Calu3 (cell line): Measurements from ENCODE around the gene IFNA16. TPM values are rescaled to one million over a fixed set of nuclear protein-coding genes. Genes with fewer than 3 reads are reported as not detected.
"Not testable (repeated sequence)": the region's sequence is repeated elsewhere in the genome, so short reads cannot be mapped to it uniquely, and the experiment has no call there.

Experiments
- BruUV-seq: library from RNA; stranded (reverse); fragments of 400-500 nt; replicated peaks from 2 replicates; lab custom pipeline; 2021; lab: Mats Ljungman, UMichigan
- CTCF ChIA-PET: fragments of 300-600 bp; sonication (Branson Sonifier 250); formaldehyde crosslinking; loops from one replicate; lab custom pipeline; 2022; ENCODE audit warnings: antibody characterized with exemption; lab: Charles Lee
- DNase-seq: peaks from one replicate; pipeline ENCODE4 v3.0.0; 2022
- H3K27ac Mint-ChIP-seq: one replicate; pipeline ENCODE4 v1.8.0; 2022; ENCODE audit warnings: mixed read lengths; ENCODE audit not compliant: unreplicated experiment
- H3K27me3 Mint-ChIP-seq: one replicate; pipeline ENCODE4 v1.8.0; 2022; ENCODE audit warnings: mixed read lengths; ENCODE audit not compliant: unreplicated experiment
- H3K36me3 Mint-ChIP-seq: one replicate; pipeline ENCODE4 v1.8.0; 2022; ENCODE audit warnings: mild to moderate bottlenecking, moderate library complexity, mixed read lengths; ENCODE audit not compliant: insufficient read depth, unreplicated experiment
- H3K4me1 Mint-ChIP-seq: one replicate; pipeline ENCODE4 v1.8.0; 2022; ENCODE audit warnings: mild to moderate bottlenecking, low read depth, mixed read lengths; ENCODE audit not compliant: unreplicated experiment
- H3K4me3 Mint-ChIP-seq: one replicate; pipeline ENCODE4 v1.8.0; 2022; ENCODE audit warnings: mild to moderate bottlenecking, low read depth, moderate library complexity, mixed read lengths; ENCODE audit not compliant: unreplicated experiment
- H3K9me3 Mint-ChIP-seq: one replicate; pipeline ENCODE4 v1.8.0; 2022; ENCODE audit warnings: low read depth, mixed read lengths; ENCODE audit not compliant: unreplicated experiment
- intact Hi-C: fragments of 100-400 bp; cut with micrococcal nuclease; formaldehyde crosslinking; loops from one replicate; pipeline ENCODE4 v1.10.0; 2022; ENCODE audit not compliant: unreplicated experiment
- total RNA-seq: library from RNA; stranded (reverse); gene quantifications from 2 replicates; pipeline ENCODE4 v1.2.3, GENCODE V29; 2022
- TF ChIP-seq, protein P1 (sequence below): fragments of 200-600 bp; IDR thresholded peaks from one replicate; pipeline ENCODE4 v1.8.0; 2022; ENCODE audit warnings: antibody characterized with exemption; ENCODE audit not compliant: unreplicated experiment

The IFNA16 gene
- total RNA-seq, 1 experiment from 2014 or later = not detected

DNA sequence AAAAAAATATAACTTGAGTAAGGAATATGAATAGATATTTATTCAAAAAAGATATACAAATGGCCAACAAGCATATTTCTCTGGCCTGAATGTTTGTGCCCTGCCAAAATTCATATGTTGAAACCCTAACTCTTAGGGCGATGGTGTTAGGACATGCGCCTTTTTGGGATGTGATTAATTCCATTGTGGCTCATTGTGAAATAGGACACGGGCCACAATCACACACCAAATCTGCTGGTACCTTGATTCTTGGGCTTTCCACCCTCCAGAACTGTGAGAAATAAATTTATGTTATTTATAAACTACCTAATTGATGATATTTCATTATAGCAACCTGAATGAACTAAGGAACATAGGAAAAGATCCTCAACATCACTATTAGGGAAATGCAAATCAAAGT lies 45.0 kb downstream of the IFNA16 start:
- TF ChIP-seq, protein P1, sequence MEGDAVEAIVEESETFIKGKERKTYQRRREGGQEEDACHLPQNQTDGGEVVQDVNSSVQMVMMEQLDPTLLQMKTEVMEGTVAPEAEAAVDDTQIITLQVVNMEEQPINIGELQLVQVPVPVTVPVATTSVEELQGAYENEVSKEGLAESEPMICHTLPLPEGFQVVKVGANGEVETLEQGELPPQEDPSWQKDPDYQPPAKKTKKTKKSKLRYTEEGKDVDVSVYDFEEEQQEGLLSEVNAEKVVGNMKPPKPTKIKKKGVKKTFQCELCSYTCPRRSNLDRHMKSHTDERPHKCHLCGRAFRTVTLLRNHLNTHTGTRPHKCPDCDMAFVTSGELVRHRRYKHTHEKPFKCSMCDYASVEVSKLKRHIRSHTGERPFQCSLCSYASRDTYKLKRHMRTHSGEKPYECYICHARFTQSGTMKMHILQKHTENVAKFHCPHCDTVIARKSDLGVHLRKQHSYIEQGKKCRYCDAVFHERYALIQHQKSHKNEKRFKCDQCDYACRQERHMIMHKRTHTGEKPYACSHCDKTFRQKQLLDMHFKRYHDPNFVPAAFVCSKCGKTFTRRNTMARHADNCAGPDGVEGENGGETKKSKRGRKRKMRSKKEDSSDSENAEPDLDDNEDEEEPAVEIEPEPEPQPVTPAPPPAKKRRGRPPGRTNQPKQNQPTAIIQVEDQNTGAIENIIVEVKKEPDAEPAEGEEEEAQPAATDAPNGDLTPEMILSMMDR = no peak
- DNase-seq = no peak
- Mint-ChIP-seq H3K4me1 (no peaks in the 10 kb centered on the region), H3K9me3 (no peaks in the 10 kb centered on the region), H3K36me3 (no peaks in the 10 kb centered on the region), H3K4me3 (no peak overlapping the region), H3K27me3 (peaks cover 7% of the 10 kb centered on the region), H3K27ac (no peak overlapping the region)
- BruUV-seq = no TSS peak
- CTCF ChIA-PET = no interaction called here
- intact Hi-C loops = no loop called here

DNA sequence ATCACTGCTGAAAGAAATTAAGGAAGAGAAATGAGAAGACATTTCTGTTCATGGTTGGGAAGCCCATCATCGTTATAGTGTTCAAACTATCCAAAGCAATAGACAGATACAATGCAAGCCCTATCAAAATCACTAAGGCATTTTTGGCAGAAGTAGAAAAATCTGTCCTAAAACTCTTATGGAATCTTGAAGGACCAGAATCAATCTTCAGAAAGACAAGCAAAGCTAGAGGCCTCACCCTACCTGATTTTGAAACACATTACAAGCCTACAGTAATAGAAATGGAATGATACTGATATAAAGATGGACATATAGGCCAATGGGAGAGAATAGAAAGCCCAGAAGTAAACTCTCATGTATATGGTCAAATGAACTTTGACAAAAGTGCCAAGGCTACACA lies 45.8 kb downstream of the IFNA16 start:
- BruUV-seq = no TSS peak
- H3K27me3 Mint-ChIP-seq = no peaks in the 10 kb centered on the region

DNA sequence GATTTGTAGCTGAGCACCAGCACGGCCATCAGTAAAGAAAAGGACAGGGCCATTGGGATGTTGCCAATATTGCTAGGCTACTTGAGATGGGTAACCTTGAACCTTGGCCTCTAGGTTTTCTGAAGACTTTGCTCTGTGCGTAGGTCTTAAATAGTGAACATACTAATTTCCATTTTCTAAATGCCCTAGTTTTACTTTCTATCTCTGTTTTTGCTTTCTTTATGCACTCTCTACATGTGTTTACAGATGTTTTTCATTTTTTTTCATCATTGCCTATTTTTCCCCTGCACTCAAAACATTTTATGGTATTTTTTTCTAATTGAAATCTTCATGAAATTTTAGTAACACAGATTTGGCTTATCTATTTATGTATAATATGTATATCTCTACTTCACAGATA lies 50.6 kb downstream of the IFNA16 start, which contains the start of gene IFNA21:
TSS of gene IFNA21 (minus strand) at position 101 of the 400 bp plus-strand sequence. CDS start at position 53, 48 bp downstream.
- H3K9me3 Mint-ChIP-seq, H3K36me3 Mint-ChIP-seq, DNase-seq, H3K4me3 Mint-ChIP-seq, intact Hi-C loops, H3K27me3 Mint-ChIP-seq, BruUV-seq, H3K4me1 Mint-ChIP-seq, H3K27ac Mint-ChIP-seq, CTCF ChIA-PET: not testable (repeated sequence)

More for the DNA sequence above, 45.8 kb downstream of the IFNA16 start:
- no peak for DNase-seq
- no peaks in the 10 kb centered on the region for H3K36me3 Mint-ChIP-seq
- no peaks in the 10 kb centered on the region for H3K9me3 Mint-ChIP-seq
- no peaks in the 10 kb centered on the region for H3K4me1 Mint-ChIP-seq
- TF ChIP-seq, protein P1 = no peak
- no peak overlapping the region for H3K4me3 Mint-ChIP-seq
- intact Hi-C loops = no loop called here
- no peak overlapping the region for H3K27ac Mint-ChIP-seq
- CTCF ChIA-PET = no interaction called here

Other genes starting within 250 kb of the IFNA16 start
- 0.07 and 0.10 TPM in 2 replicates for gene HACD4, start 185.7 kb downstream of the IFNA16 start, total RNA-seq
- gene IFNB1, start 139.4 kb downstream of the IFNA16 start, total RNA-seq = 0.42 and 0.61 TPM in 2 replicates
- gene IFNW1, start 75.5 kb downstream of the IFNA16 start, total RNA-seq = not detected in 2 replicates
- gene IFNA21, start 50.7 kb downstream of the IFNA16 start, total RNA-seq = not detected in 2 replicates
- not detected in 2 replicates for gene IFNA4, start 29.7 kb downstream of the IFNA16 start, total RNA-seq
- not detected in 2 replicates for gene IFNA7, start 15.1 kb downstream of the IFNA16 start, total RNA-seq
- not detected in 2 replicates for gene IFNA10, start 10.2 kb downstream of the IFNA16 start, total RNA-seq
- not detected in 2 replicates for gene IFNA17, start 10.9 kb upstream of the IFNA16 start, total RNA-seq
- gene IFNA14, start 22.7 kb upstream of the IFNA16 start, total RNA-seq = not detected in 2 replicates
- gene IFNA5, start 88.0 kb upstream of the IFNA16 start, total RNA-seq = not detected in 2 replicates
- 15.8 and 16.8 TPM in 2 replicates for gene KLHL9, start 118.1 kb upstream of the IFNA16 start, total RNA-seq
- gene IFNA6, start 133.6 kb upstream of the IFNA16 start, total RNA-seq = not detected in 2 replicates
- not detected in 2 replicates for gene IFNA13, start 150.7 kb upstream of the IFNA16 start, total RNA-seq
- gene IFNA2, start 168.1 kb upstream of the IFNA16 start, total RNA-seq = not detected in 2 replicates
- gene IFNA8, start 191.8 kb upstream of the IFNA16 start, total RNA-seq = not detected in 2 replicates
- not detected in 2 replicates for gene IFNA1, start 223.1 kb upstream of the IFNA16 start, total RNA-seq